H54 (cell line): ENCODE measurements around the gene COQ6.
"Not testable (repeated sequence)": the region's sequence is repeated elsewhere in the genome, so short reads cannot be mapped to it uniquely, and the experiment has no call there.

Experiments used
- DNase-seq: peaks from one replicate; pipeline ENCODE4 v3.0.0; 2011; ENCODE audit warnings: low spot score, mixed read lengths; ENCODE audit not compliant: insufficient read length
- FAIRE-seq: peaks from 3 replicates; lab custom pipeline; 2011; peaks lifted over from hg19 to GRCh38; lab: Jason Lieb, UNC
- POLR2A ChIP-seq: IDR thresholded peaks from 2 replicates; pipeline ENCODE4 v1.6.1; 2011; ENCODE audit warnings: low read depth, mild to moderate bottlenecking, low read length

Gene COQ6

DNA sequence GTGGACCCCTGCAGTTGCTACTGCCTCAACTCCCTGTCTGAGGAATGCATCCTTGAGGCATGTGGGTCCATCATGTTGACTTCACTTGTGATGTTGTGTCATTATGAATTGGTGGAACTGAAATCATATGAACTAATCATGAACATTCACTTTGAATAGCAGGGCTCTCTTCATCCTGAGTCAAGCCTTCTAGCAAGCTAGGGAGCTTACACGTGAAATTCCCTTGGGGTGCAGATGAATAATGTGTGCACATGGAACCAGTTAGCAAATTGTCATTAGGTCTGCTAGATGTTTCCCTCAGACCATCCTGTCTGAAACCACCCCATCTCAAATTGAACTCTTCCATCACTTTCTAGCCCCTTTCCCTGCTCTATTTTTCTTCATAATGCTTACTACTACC lies 3.6 kb downstream of the COQ6 start:
- FAIRE-seq (no peak), DNase-seq (no peak)
- no peak for TF ChIP-seq POLR2A

DNA sequence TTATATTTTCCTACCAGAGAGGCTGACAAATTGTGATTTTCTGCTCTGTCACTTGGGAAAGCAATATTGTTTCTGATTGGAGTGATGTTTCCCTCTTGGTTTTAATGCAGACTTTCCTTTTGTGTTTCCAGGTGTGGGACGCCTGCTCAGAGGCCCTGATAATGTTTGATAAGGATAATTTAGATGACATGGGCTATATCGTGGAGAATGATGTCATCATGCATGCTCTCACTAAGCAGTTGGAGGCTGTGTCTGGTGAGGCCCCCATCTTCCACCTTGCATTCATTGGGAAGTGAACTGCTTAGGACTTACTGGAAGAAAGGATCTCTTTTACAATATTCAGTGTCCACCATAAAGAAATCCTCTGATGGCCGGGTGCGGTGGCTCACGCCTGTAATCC lies 5.6 kb downstream of the COQ6 start:
- FAIRE-seq = no peak
- no peak for DNase-seq
- no peak for TF ChIP-seq POLR2A

DNA sequence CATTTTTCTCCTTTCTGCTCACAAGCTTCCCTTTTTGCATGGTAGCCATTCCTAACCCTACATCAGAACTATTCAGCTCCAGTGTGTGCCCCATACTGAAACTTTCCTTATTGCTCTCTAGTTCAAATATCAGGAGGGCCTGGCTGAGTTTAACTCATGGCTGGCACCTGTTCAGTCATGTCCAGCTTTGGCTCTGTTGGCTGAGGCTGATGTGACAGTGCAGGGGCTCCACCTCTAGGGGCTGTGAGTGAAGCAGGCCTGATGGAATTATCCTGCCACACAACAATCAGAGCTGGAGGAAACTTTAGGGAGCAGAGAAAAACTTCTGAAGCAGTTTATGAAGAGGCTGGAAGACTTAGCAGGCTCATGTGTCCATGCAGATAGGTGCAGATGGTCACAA lies 8.5 kb downstream of the COQ6 start:
- no peak for TF ChIP-seq POLR2A
- DNase-seq (no peak), FAIRE-seq (no peak)

DNA sequence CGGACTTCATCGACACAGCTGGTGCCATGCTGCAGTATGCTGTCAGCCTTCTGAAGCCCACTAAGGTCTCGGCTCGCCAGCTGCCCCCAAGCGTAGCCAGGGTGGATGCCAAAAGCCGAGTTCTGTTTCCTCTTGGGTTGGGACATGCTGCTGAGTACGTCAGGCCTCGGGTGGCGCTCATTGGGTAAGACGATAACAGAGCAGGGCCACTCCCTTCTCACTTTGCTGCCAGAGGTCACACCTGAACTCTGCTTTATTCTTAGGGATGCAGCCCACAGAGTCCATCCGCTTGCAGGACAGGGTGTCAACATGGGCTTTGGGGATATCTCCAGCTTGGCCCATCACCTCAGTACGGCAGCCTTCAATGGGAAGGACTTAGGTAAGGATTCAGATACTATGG lies 11.1 kb downstream of the COQ6 start:
- FAIRE-seq (no peak), DNase-seq (no peak)
- TF ChIP-seq POLR2A = no peak

DNA sequence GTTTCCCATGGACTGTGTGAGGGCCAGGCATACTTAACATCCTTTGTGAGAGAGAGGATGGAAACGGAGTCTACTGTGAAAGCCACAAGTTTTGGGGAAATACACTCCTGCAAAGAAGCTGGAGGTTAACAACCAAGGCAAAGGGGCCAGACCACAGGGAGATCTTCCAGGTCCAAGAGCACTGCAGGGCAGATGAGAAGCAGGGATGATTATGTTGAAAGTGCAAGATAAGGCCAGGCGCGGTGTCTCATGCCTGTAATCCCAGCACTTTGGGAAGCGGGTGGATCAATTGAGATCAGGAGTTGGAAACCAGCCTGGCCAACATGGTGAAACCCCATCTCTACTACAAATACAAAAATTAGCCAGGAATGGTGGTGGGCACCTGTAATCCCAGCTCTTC lies 15.1 kb downstream of the COQ6 start:
- DNase-seq (no peak), FAIRE-seq (no peak)
- no peak for TF ChIP-seq POLR2A

DNA sequence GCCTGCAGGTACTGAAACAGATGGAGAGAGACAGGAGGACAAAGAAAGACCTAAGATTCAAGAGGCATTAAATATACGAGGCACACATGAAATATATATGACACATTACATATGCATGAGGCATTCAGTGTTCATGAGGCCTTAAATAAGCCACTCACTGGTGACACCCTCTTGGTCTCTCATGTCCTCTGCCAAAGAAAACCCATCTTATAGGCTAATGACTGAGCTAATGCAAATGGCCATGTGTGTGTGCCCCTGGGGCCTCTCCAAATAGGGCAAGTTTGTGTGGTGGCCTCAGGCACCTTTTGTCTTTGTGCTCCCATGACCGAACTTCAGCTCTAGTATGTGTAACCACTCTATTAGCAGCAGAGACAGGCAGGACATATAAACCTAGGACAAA lies 18.8 kb downstream of the COQ6 start:
- no peak for TF ChIP-seq POLR2A
- FAIRE-seq (no peak), DNase-seq (no peak)

DNA sequence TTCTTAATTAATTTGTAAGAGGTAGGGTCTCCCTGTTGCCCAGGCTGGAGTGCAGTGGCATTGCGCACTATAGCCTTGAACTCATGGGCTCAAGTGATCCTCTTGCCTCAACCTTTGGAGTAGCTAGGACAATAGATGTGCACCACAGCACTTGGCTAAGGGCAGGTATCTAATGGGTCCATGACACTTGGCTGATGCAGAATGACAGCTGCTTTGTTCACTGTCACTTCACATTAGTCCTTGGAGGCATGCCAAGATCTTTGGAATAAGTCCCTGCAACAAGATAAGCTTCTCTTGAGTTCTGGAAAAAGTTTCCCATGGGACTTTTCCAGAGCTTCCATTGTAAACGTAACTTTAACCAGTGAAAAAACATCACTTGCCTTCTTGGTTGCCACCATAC lies 23.4 kb downstream of the COQ6 start:
- DNase-seq (no peak), FAIRE-seq (no peak)
- no peak for TF ChIP-seq POLR2A

DNA sequence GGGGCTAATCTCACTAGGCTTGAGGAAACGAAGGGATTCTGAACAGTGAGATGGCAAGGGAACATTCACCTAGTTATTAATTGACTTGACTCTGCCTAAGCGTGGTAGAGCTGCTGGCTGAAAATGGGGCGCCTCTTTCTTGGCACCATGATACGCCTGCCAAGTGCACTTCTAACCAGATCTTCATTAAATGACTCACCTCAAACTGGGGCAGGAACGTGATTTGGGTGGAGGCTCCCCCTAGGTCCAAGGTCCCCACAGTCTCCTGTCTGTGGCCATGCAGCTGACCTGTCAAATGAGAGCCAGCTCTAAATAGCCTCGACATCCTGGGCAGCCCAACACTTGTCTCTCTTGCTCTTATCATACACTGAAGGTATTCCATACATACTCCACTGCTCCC lies 26.0 kb downstream of the COQ6 start:
- FAIRE-seq (no peak), DNase-seq (no peak)
- TF ChIP-seq POLR2A = no peak

DNA sequence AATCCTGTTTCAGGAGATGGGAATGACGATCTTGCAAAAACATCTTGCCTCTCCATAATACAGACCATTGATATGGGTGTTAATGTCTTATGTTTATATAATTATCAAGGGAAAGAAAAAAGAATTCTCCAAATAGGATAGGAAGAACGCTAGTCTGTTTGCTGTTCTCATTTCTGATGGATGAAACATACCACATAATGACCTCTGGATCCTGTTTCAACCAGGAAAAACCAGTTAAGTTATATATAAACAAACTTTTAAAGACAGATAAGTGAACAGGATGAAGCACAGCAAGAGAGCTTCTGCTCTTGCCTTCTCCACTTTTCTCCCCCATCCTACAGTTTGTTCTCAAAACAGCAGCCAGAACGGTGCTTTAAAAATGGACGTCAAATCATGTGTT lies 27.8 kb downstream of the COQ6 start:
- TF ChIP-seq POLR2A = no peak
- DNase-seq (no peak), FAIRE-seq (no peak)

DNA sequence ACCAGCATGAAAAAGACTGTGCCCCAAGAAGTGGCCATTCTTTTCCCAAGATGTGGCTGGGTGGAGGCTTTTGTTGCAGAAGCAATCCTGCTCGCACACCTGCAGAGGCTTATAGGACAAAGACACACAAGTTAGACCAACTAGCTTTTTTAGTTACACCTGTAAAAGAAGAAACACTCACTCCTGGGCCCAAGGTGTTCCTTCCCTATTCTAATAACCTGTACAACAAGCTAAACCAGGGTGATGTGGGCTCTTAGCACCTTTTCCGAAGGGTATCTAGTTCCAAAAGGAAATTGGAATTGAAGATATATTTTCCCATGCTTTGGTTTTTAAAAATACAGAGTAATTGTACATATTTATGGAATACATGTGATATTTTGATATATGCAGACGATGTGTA lies 38.0 kb downstream of the COQ6 start:
- no peak for FAIRE-seq
- no peak for TF ChIP-seq POLR2A
- no peak for DNase-seq

DNA sequence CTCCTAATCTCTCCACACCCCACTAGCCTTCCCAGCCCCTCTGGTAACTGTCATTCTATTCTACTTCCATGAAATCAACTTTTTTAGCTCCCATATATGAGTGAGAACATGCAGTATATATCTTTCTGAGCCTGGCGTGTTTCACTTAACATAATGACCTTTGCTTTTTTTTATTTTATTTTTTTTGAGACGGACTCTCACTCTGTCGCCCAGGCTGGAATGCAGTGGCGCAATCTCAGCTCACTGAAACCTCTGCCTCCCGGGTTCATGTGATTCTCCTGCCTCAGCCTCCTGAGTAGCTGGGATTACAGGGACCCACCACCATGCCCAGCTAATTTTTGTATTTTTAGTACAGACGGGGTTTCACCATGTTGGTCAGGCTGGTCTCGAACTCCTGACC lies 38.6 kb downstream of the COQ6 start:
- not testable (repeated sequence) for FAIRE-seq, DNase-seq

DNA sequence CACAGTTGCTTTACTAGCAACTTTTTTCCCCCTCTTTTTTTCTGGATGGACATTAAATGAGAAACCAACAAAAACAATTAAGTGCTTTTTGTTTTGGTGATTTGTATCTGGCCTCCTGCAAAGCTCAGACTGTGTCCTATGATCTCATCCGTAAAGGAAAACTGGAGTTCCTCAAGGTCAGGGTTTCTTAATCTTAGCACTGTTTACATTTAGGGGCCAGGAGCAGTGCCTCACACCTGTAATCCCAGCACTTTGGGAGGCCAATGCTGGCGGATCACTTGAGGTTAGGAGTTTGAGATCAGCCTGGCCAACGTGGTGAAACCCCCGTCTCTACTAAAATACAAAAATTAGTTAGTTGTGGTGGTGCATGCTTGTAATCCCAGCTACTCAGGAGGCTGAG lies 41.0 kb downstream of the COQ6 start:
- DNase-seq (no peak), FAIRE-seq (no peak)
- no peak for TF ChIP-seq POLR2A

DNA sequence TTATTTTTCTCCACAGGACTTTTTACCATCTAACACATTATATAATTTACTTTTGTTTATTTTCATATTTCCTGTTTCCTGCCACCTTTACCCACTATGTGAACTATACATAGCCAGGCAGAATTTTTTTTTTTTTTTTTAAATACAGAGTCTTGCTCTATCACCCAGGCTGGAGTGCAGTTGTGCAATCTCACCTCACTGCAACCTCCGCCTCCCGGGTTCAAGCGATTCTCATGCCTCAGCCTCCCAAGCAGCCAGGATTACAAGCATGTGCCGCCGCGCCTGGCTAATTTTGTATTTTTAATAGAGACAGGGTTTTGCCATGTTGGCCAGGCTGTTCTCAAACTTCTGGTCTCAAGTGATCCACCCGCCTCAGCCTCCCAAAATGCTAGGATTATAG lies 44.8 kb downstream of the COQ6 start:
- not testable (repeated sequence) for FAIRE-seq, DNase-seq

DNA sequence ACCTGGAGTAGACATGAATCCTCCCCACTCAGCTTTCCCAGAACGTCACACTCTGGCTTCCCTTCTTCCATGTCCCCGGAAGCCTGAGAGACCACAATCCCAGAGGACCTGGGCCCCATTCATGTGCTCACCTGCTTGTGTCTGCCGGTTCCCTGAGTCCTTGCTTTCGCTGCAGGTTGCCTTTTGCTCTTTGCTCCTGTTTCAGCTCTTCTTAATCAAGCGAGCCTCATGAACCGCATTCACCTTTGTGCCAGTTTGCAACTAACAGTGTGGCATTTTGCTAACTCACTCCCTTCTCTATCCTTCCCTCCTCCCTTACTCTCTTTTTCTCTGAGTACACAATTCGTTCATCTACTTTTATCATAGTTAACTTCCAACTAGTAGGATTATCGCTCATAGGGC lies 45.9 kb downstream of the COQ6 start:
- no peak for DNase-seq
- FAIRE-seq = no peak
- TF ChIP-seq POLR2A = no peak

DNA sequence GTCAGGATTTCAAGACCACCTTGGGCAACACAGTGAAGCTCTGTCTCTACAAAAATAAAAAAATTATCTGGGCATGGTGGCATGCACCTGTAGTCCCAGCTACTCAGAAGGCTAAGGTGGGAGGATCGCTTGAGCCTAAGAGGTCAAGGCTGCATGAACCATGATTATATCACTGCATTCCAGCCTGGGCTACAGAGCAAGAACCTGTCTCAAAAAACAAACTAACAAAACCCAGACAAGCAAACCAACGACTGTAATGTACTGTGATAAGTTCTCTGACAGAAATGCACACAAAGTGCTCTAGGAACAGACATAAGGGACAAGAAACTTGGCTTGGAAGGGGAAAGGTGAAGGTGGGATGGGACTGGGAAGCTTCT lies 46.6 kb downstream of the COQ6 start:
- no peak for FAIRE-seq
- DNase-seq = no peak
- no peak for TF ChIP-seq POLR2A
